ENCODE measurements around the gene GUCA2A. TPM values are rescaled to one million over a fixed set of nuclear protein-coding genes. Genes with fewer than 3 reads are reported as not detected.

Gene GUCA2A
- polyA plus RNA-seq, 4 donors: not detected

DNA sequence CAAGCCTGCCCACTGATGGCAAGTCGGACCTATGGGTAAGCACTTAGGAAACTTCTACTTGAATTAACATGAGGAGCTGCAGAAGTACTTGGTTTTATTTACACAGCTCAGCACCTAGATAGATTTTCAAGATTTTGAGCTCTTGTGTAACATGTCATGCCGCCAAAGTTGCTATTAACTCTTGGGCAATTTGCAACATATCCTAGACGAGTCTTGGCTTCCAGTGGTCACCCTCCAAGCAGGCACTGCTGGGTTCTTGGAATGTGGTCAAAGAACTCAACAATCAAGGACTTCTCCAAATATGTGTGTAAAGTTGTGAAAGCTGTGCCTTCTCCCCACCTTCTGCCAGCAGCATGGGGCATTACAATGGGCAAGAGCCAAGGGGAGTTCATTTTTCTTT lies 29.1 kb downstream of the GUCA2A start:
- DNase-seq (ENCODE audit: low read depth in 4 of 4, low spot score in 3 of 4): no peak

DNA sequence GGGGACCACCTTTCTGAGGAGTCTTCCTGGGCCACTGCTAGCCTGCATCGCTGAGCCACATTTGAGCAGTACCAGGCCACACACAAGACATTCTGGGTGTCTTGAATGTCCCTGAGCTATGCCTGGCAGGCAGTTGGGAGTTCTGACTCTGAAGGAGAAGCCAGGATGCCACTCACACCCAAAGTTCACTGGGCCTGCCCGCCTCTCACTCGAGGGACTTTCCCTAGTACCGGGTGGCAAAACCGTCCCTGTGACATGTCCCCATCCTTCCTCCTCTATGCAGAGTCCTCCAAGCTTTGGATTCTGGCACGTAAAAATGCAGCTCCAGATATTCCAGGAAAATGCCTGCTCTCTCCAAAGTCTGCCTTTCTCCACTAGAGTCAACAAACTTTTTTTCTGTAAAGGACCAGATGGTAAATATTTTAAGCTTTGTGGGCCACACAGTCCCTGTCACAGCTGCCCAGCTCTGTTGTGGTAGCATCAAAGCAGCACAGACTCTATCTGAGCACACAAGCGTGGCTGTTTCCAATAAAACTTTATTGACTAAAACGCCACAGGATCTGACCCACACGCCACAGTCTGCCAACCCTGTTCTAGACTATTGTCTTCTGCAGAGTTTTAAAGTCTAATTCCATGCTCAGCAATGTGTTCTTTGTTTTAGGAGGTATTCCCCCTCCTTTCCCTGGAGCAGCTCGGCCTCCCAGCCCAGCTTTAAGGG lies 30.6 kb downstream of the GUCA2A start:
- DNase-seq (ENCODE audit: low read depth in 4 of 4, low spot score in 3 of 4): no peak

GRCh38 chr1:42133390-42133789 lies 31.2 kb downstream of the GUCA2A start:
- no peak for DNase-seq (ENCODE audit: low read depth in 4 of 4, low spot score in 3 of 4)

- DNase-seq (ENCODE audit: low read depth in 4 of 4, low spot score in 3 of 4): no peak
Measured at GRCh38 chr1:42130061-42130660, 34.4 kb downstream of the GUCA2A start.

- DNase-seq (ENCODE audit: low read depth in 4 of 4, low spot score in 3 of 4): no peak
Measured at GRCh38 chr1:42128964-42129363, 35.6 kb downstream of the GUCA2A start.

DNA sequence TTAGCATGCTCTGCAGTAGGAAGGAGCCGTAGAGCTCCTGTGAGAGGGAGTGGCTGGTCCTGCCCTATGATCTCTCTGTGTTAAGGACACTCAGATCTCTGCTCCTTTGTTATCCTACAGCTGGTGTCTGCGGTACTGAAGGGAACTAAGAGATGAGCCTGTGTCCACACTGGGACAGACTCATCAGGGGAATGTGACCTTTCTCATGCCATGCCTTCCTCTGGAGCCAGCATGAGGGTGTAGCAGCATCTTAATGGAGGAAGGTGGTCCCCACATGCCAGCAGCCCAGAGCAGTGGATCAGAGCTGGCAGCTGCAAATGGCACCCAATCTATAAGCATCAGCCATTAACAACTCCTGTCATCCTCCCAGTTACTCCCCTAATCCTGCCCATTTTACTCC lies 36.0 kb downstream of the GUCA2A start:
- no peak for DNase-seq (ENCODE audit: low read depth in 4 of 4, low spot score in 3 of 4)

GRCh38 chr1:42127767-42128166 lies 36.8 kb downstream of the GUCA2A start:
- no peak for DNase-seq (ENCODE audit: low read depth in 4 of 4, low spot score in 3 of 4)

DNA sequence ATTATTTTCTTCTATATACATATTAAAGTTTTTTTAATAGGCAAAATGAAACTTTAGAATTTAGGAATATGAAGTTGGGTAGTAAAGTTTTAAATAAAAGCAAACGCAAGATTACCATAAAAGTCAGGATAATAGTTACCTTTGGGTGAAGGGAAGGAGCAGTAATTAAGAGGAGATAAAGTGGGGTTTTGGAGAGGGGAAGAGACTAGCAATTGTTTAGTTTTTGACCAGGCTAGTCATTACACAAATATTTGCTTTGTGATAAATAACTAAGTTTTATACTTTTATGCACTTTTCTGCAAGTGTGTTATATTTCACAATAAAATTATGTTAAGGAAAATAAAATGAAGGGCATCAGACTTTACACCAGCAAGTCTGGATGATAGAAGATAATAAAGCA lies 39.0 kb downstream of the GUCA2A start:
- no peak for DNase-seq (ENCODE audit: low read depth in 4 of 4, low spot score in 3 of 4)

DNA sequence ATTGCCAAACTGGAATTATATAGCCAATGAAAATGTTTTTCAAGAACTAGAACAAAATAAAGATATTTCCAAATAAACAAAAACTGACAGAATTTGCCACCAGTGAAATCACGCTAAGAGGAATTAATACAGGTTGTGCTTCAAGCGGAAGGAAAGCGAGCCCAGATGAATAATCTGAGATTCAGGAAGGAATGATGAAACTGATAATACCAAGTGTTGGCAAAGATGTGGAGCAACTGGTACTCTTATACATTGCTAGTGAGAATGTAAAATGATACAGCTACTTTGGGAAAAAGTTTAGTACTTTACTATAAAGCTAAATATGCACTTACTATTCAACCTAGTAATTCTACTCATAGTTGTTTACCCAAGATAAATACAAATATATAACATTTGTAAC lies 42.1 kb downstream of the GUCA2A start:
- DNase-seq (ENCODE audit: low read depth in 4 of 4, low spot score in 3 of 4): no peak

GRCh38 chr1:42118125-42118524 lies 46.4 kb downstream of the GUCA2A start:
- no peak for DNase-seq (ENCODE audit: low read depth in 4 of 4, low spot score in 3 of 4)

DNA sequence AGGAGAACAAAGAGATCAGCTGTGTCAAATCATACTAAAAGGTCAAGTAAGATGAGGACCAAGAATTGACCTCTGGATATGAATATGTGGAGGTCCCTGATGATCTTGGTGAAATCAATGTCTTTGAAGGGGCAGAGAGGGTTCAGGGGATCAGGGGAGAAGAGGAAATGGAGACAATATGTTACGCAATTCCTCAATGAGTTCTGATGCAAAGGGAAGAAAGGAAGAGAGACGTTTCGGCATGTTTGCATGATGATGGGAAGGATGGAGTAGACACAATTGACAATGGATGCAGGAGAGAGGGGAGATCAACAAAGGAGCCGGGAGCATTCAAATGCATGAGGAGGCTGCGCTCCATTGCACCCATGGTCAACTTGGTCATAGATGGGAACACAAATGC lies 47.3 kb downstream of the GUCA2A start:
- no peak for DNase-seq (ENCODE audit: low read depth in 4 of 4, low spot score in 3 of 4)

DNA sequence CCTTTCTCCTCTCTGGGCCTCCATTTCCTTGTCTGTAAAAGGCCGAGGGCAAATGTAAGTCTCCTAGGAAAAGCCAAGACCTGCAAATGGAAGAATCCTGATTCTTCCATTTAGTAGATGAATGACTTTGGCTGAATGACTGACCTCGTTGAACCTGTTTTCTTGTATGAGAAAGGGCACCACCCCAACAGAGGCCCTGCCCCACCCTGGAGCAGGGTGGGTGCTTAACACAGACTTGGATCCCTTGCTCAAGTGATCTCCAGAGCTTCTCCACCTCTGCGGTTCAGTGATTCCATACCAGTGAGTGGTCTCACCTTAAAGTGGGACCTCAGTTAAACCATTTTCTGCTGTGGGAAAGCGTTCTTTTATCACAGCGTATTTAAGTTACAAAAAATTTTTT lies 50.3 kb downstream of the GUCA2A start:
- DNase-seq (ENCODE audit: low read depth in 4 of 4, low spot score in 3 of 4): no peak

Other genes starting within 250 kb of the GUCA2A start
- 1 to 10 TPM; 3.5 to 7.0 (median 4.2) TPM for gene HIVEP3, start 245.8 kb downstream of the GUCA2A start, polyA plus RNA-seq (ENCODE audit: insufficient read length in 4 of 4)
- gene GUCA2B, start 11.3 kb downstream of the GUCA2A start, polyA plus RNA-seq (ENCODE audit: insufficient read length in 4 of 4): not detected
- gene FOXJ3, start 170.5 kb upstream of the GUCA2A start, polyA plus RNA-seq (ENCODE audit: insufficient read length in 4 of 4): 10 to 100 TPM; 42.4 to 48.5 (median 44.8) TPM
- under 1 TPM; 0.59 to 0.70 (median 0.64) TPM for gene RIMKLA, start 216.0 kb upstream of the GUCA2A start, polyA plus RNA-seq (ENCODE audit: insufficient read length in 4 of 4)